ENCODE data around the gene JOSD2.

Gene JOSD2

GRCh38 chr19:50552540-50552939 lies 41.5 kb upstream of the JOSD2 start:
- H3K27me3 ChIP-seq (replicated peaks) = peaks cover 31% of the 10 kb centered on the region
- in situ Hi-C loops (cut with HindIII; ENCODE audit: low pct_ligation_motif_present, low sequenced_read_pairs) = no loop called here

GRCh38 chr19:50551715-50552187 lies 40.8 kb upstream of the JOSD2 start:
- H3K27me3 ChIP-seq (replicated peaks) = peaks cover 25% of the 10 kb centered on the region
- DNase-seq = no peak
- H3K4me3 ChIP-seq (ENCODE audit: low read depth, low read length) = no peak overlapping the region
- H3K36me3 ChIP-seq (replicated peaks) = no peaks in the 10 kb centered on the region
- H3K27ac ChIP-seq = no peak overlapping the region
- TF ChIP-seq CTCF (IDR thresholded peaks at IDR 0.05; ENCODE audit: low read depth, low read length, missing control alignments) = no peak
- in situ Hi-C loops (cut with HindIII; ENCODE audit: low pct_ligation_motif_present, low sequenced_read_pairs) = no loop called here

More at GRCh38 chr19:50552540-50552939, 41.5 kb upstream of the JOSD2 start:
- Histone ChIP-seq H3K4me3 (ENCODE audit: low read depth, low read length) (no peak overlapping the region), H3K27ac (no peak overlapping the region), H3K36me3 (replicated peaks) (no peaks in the 10 kb centered on the region)
- no peak for TF ChIP-seq CTCF (IDR thresholded peaks at IDR 0.05; ENCODE audit: low read depth, low read length, missing control alignments)
- DNase-seq = no peak

- TF ChIP-seq CTCF (IDR thresholded peaks at IDR 0.05; ENCODE audit: low read depth, low read length, missing control alignments) = no peak
- no peak for DNase-seq
- no peak overlapping the region for H3K27ac ChIP-seq
- no peak overlapping the region for H3K4me3 ChIP-seq (ENCODE audit: low read depth, low read length)
- in situ Hi-C loops (cut with HindIII; ENCODE audit: low pct_ligation_motif_present, low sequenced_read_pairs) = no loop called here
- no peaks in the 10 kb centered on the region for H3K36me3 ChIP-seq (replicated peaks)
- H3K27me3 ChIP-seq (replicated peaks) = peaks cover 25% of the 10 kb centered on the region
Measured at GRCh38 chr19:50551034-50551714, 40.2 kb upstream of the JOSD2 start.

GRCh38 chr19:50550594-50550966 lies 39.6 kb upstream of the JOSD2 start:
- Histone ChIP-seq H3K27ac (no peak overlapping the region), H3K4me3 (ENCODE audit: low read depth, low read length) (no peak overlapping the region), H3K27me3 (replicated peaks) (peaks cover 25% of the 10 kb centered on the region), H3K36me3 (replicated peaks) (no peaks in the 10 kb centered on the region)
- no peak for TF ChIP-seq CTCF (IDR thresholded peaks at IDR 0.05; ENCODE audit: low read depth, low read length, missing control alignments)
- in situ Hi-C loops (cut with HindIII; ENCODE audit: low pct_ligation_motif_present, low sequenced_read_pairs) = no loop called here
- DNase-seq = no peak

GRCh38 chr19:50549927-50550593 lies 39.1 kb upstream of the JOSD2 start:
- Histone ChIP-seq H3K36me3 (replicated peaks) (no peaks in the 10 kb centered on the region), H3K27ac (no peak overlapping the region), H3K4me3 (ENCODE audit: low read depth, low read length) (no peak overlapping the region), H3K27me3 (replicated peaks) (peaks cover 25% of the 10 kb centered on the region)
- in situ Hi-C loops (cut with HindIII; ENCODE audit: low pct_ligation_motif_present, low sequenced_read_pairs) = no loop called here
- DNase-seq = no peak
- TF ChIP-seq CTCF (IDR thresholded peaks at IDR 0.05; ENCODE audit: low read depth, low read length, missing control alignments) = no peak

Data from brain microvascular endothelial cell (primary cell).